A549 (cell line): ENCODE data around the gene TRIM24. TPM values are rescaled to one million over a fixed set of nuclear protein-coding genes. Genes with fewer than 3 reads are reported as not detected.

Experiments
- ATAC-seq, 2 experiments: fragments of 200-7000 bp in 1 of 2; fragments of >200 bp in 1 of 2; cut with Nextera tagmentation in 1 of 2; cut with Tn5 transposase in 1 of 2; 3 replicates each; pipeline versions ENCODE4 v1.8.0 to v1.9.1; 2018 to 2020; ENCODE audit warnings: mild to moderate bottlenecking in 1 of 2, moderate library complexity in 1 of 2
- CTCF ChIA-PET: fragments of 300-600 bp; sonication (Branson Sonifier 250); formaldehyde crosslinking; extraction: SDS; loops from one replicate; lab custom pipeline; 2021; ENCODE audit warnings: antibody characterized with exemption, inconsistent platforms; lab: Yijun Ruan, JAX
- POLR2A ChIA-PET: fragments of 350-600 bp; formaldehyde crosslinking; extraction: SDS; loops from one replicate; lab custom pipeline; 2021; ENCODE audit warnings: antibody characterized with exemption, inconsistent platforms; lab: Yijun Ruan, JAX
- DNase-seq, 2 experiments: peaks; one replicate each; pipeline versions ENCODE4 v3.0.0 to v3.0.0-alpha.2; 2011 to 2016; ENCODE audit warnings: low read depth in 1 of 2, low spot score in 1 of 2
- FAIRE-seq: peaks from 2 replicates; lab custom pipeline; 2011; peaks lifted over from hg19 to GRCh38; lab: Jason Lieb, UNC
- H3K27ac ChIP-seq, 2 experiments: fragments of >200 bp; sonication (Bioruptor Twin); formaldehyde crosslinking; 3 replicates each; pipeline ENCODE4 v1.5.1; 2016 to 2017
- H3K4me1 ChIP-seq: fragments of >200 bp; sonication (Bioruptor Twin); formaldehyde crosslinking; 3 replicates; pipeline ENCODE4 v1.6.1; 2016
- H3K4me2 ChIP-seq: fragments of >200 bp; sonication (Bioruptor Twin); formaldehyde crosslinking; 3 replicates; pipeline ENCODE4 v1.6.1; 2016
- H3K4me3 ChIP-seq: fragments of >200 bp; sonication (Bioruptor Twin); formaldehyde crosslinking; 3 replicates; pipeline ENCODE4 v1.5.1; 2016
- H3K9me3 ChIP-seq: fragments of >200 bp; sonication (Bioruptor Twin); formaldehyde crosslinking; 3 replicates; pipeline ENCODE4 v1.6.1; 2016
- CHD2 ChIP-seq: fragments of 150-350 bp; IDR thresholded peaks from 2 replicates; pipeline ENCODE4 v1.6.1; 2014; ENCODE audit warnings: low read length; ENCODE audit not compliant: partially characterized antibody
- EP300 ChIP-seq, 2 experiments: fragments of >200 bp; sonication (Bioruptor Twin); formaldehyde crosslinking; IDR thresholded peaks; 2 replicates in 1 of 2; 3 replicates in 1 of 2; pipeline ENCODE4 v1.6.1; 2016 to 2017
- FOSB ChIP-seq: fragments of 250-450 bp; sonication (Bioruptor Pico); IDR thresholded peaks from 2 replicates; pipeline ENCODE4 v1.5.0; 2020; ENCODE audit warnings: mild to moderate bottlenecking, moderate library complexity
- FOSL2 ChIP-seq, 2 experiments: fragments of 450-650 bp in 1 of 2; fragments of >200 bp in 1 of 2; sonication (Bioruptor Twin) in 1 of 2; formaldehyde crosslinking; IDR thresholded peaks; 2 replicates each; pipeline versions ENCODE4 v1.5.0 to v1.6.1; 2016 to 2020; ENCODE audit warnings: mild to moderate bottlenecking in 1 of 2, moderate library complexity in 1 of 2
- HOXA7 ChIP-seq: fragments of 250-450 bp; sonication (Bioruptor Pico); IDR thresholded peaks from 2 replicates; pipeline ENCODE4 v1.5.0; 2020; ENCODE audit warnings: mild to moderate bottlenecking, moderate library complexity
- HOXB13 ChIP-seq: fragments of 250-450 bp; sonication (Bioruptor Pico); IDR thresholded peaks from 2 replicates; pipeline ENCODE4 v1.5.0; 2020; ENCODE audit warnings: low read depth, mild to moderate bottlenecking, moderate library complexity
- JUNB ChIP-seq: fragments of >200 bp; sonication (Bioruptor Twin); formaldehyde crosslinking; IDR thresholded peaks from 2 replicates; pipeline ENCODE4 v1.6.1; 2016
- MAFK ChIP-seq: fragments of 450-650 bp; IDR thresholded peaks from 2 replicates; pipeline ENCODE4 v1.6.1; 2014; ENCODE audit not compliant: partially characterized antibody
- MAX ChIP-seq: IDR thresholded peaks from 2 replicates; pipeline ENCODE4 v1.6.1; 2012
- MYC ChIP-seq: IDR thresholded peaks from 2 replicates; pipeline ENCODE4 v1.6.1; 2012; ENCODE audit warnings: mild to moderate bottlenecking, inconsistent platforms, low read length, improper control_type of control experiment, borderline replicate concordance
- NPAS2 ChIP-seq: fragments of 250-450 bp; sonication (Bioruptor Pico); IDR thresholded peaks from 2 replicates; pipeline ENCODE4 v1.8.0; 2022; ENCODE audit warnings: mild to moderate bottlenecking, moderate library complexity, borderline replicate concordance
- NR3C1 ChIP-seq: fragments of >200 bp; sonication (Bioruptor Twin); formaldehyde crosslinking; IDR thresholded peaks from 3 replicates; pipeline ENCODE4 v1.6.1; 2017
- POLR2A ChIP-seq: IDR thresholded peaks from 2 replicates; pipeline ENCODE4 v1.6.1; 2012; ENCODE audit warnings: mild to moderate bottlenecking, low read length
- POLR2AphosphoS2 ChIP-seq: conservative IDR thresholded peaks from 2 replicates; pipeline ENCODE4 v1.6.1; 2012; ENCODE audit warnings: low read length, improper control_type of control experiment, inconsistent platforms
- RAD21 ChIP-seq, 2 experiments: fragments of >200 bp in 1 of 2; sonication (Bioruptor Twin) in 1 of 2; formaldehyde crosslinking in 1 of 2; IDR thresholded peaks in 1 of 2; conservative IDR thresholded peaks in 1 of 2; 2 replicates in 1 of 2; 3 replicates in 1 of 2; pipeline ENCODE4 v1.6.1; 2012 to 2018; ENCODE audit warnings: inconsistent platforms in 1 of 2
- RFX5 ChIP-seq: fragments of 450-650 bp; IDR thresholded peaks from 2 replicates; pipeline ENCODE4 v1.7.1; 2014; ENCODE audit warnings: antibody characterized with exemption, mild to moderate bottlenecking, moderate library complexity
- RNF2 ChIP-seq: fragments of 200-600 bp; sonication (generic); IDR thresholded peaks from 2 replicates; pipeline ENCODE4 v1.6.1; 2016; ENCODE audit warnings: low read depth, mild to moderate bottlenecking, antibody characterized with exemption, moderate library complexity, borderline replicate concordance
- TFCP2L1 ChIP-seq: fragments of 250-450 bp; sonication (Bioruptor Pico); IDR thresholded peaks from 2 replicates; pipeline ENCODE4 v1.5.0; 2021; ENCODE audit warnings: mild to moderate bottlenecking
- TP53 ChIP-seq: fragments of 250-450 bp; sonication (Bioruptor Pico); IDR thresholded peaks from 2 replicates; pipeline ENCODE4 v1.5.0; 2021; ENCODE audit warnings: mild to moderate bottlenecking, moderate library complexity
- USF2 ChIP-seq: fragments of 450-650 bp; IDR thresholded peaks from 2 replicates; pipeline ENCODE4 v1.6.1; 2014; ENCODE audit warnings: antibody characterized with exemption
- ZSCAN20 ChIP-seq: fragments of 250-450 bp; sonication (Bioruptor Pico); IDR thresholded peaks from 2 replicates; pipeline ENCODE4 v1.8.0; 2022; ENCODE audit warnings: mild to moderate bottlenecking, moderate library complexity
- WGBS: methylation state at CpG from one replicate; pipeline ENCODE4 v1.1.6; 2017; ENCODE audit errors: missing lambda C conversion rate; 5-methylcytosine and 5-hydroxymethylcytosine counted together
- polyA plus RNA-seq, 4 experiments: library from polyadenylated mRNA; depleted of rRNA in 3 of 4; stranded (reverse); fragments of >200 nt; fragmentation: RNase III in 1 of 4; extraction: RNeasy Plus Mini Kit Qiagen cat#74134 plus additional on column Dnase treatment in 1 of 4; gene quantifications; 2 replicates in 3 of 4; 3 replicates in 1 of 4; pipeline ENCODE4 v1.2.3, GENCODE V29; 2011 to 2017
- TF ChIP-seq, protein P1 (sequence below): fragments of 250-450 bp; sonication (Bioruptor Pico); IDR thresholded peaks from 2 replicates; pipeline ENCODE4 v1.5.0; 2020; ENCODE audit warnings: low read depth, mild to moderate bottlenecking, moderate library complexity
- TF ChIP-seq, protein P2 (sequence below): fragments of >200 bp; sonication (Bioruptor Twin); formaldehyde crosslinking; IDR thresholded peaks from 3 replicates; pipeline ENCODE4 v1.5.1; 2016
- TF ChIP-seq, protein P3 (sequence below): IDR thresholded peaks from 2 replicates; pipeline ENCODE4 v1.6.1; 2012; ENCODE audit warnings: low read depth, borderline replicate concordance
- TF ChIP-seq, protein P4 (sequence below): IDR thresholded peaks from 2 replicates; pipeline ENCODE4 v1.6.1; 2012

Gene TRIM24
- polyA plus RNA-seq, 2 of the 4 experiments (the other 2 are of a cell fraction) = 8.3 to 11.6 TPM

GRCh38 chr7:138442822-138443221 lies 17.2 kb upstream of the TRIM24 start:
- ChIA-PET POLR2A (no interaction called here), CTCF (interaction anchor here (0.8 kb wide), 1 partner anchor 45 kb away, joined by 3 read pairs; no protein-coding TSS in a partner anchor)
- Histone ChIP-seq H3K4me2 (no peak overlapping the region), H3K27ac (no peak overlapping the region), H3K9me3 (no peaks in the 10 kb centered on the region), H3K4me3 (no peak overlapping the region), H3K4me1 (no peaks in the 10 kb centered on the region)
- WGBS = 63% methylated on average over 3 of the region's 3 CpGs
- no peak for DNase-seq
- no peak for FAIRE-seq
- ATAC-seq = no peak
- TF ChIP-seq MYC (no peak), TP53 (no peak), NR3C1 (no peak), JUNB (no peak), POLR2A (no peak), CHD2 (no peak), FOSB (CRISPR knock-in tag) (no peak), NPAS2 (CRISPR knock-in tag) (no peak), MAFK (no peak), MAX (no peak)

DNA sequence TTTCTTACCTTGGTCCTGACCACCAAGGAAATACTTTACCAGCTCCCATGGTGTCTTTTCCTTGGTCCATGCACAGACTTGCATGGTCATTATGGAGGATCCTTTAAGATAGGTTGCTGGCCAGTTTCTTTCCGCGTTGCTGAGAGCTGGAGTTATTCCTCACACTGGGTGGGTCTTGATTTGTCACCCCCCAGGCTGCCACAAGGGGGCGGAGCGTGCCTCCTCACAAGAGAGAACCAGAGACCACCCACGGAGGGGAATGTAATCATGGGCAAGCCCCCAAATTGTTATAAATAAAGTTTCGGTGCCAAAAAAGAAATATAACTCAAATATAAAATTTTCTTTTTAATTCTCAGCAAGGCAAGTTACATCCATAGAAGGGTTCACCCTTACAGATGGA lies 10.5 kb upstream of the TRIM24 start:
- ChIA-PET CTCF (interaction anchor here (0.7 to 1.0 kb wide), 2 partner anchors 10 to 16 kb away, joined by 3 read pairs; no protein-coding TSS in a partner anchor), POLR2A (no interaction called here)
- TF ChIP-seq, protein P1, sequence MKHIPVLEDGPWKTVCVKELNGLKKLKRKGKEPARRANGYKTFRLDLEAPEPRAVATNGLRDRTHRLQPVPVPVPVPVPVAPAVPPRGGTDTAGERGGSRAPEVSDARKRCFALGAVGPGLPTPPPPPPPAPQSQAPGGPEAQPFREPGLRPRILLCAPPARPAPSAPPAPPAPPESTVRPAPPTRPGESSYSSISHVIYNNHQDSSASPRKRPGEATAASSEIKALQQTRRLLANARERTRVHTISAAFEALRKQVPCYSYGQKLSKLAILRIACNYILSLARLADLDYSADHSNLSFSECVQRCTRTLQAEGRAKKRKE (CRISPR knock-in tag) = no peak
- TF ChIP-seq RAD21 (conservative IDR thresholded peaks at IDR 0.05 in 1 of 2, IDR thresholded peaks at IDR 0.05 in 1 of 2) = peak in 1 of 2 experiments; percentile 38; a peak in 2 of 5 replicates
- TF ChIP-seq, protein P2, sequence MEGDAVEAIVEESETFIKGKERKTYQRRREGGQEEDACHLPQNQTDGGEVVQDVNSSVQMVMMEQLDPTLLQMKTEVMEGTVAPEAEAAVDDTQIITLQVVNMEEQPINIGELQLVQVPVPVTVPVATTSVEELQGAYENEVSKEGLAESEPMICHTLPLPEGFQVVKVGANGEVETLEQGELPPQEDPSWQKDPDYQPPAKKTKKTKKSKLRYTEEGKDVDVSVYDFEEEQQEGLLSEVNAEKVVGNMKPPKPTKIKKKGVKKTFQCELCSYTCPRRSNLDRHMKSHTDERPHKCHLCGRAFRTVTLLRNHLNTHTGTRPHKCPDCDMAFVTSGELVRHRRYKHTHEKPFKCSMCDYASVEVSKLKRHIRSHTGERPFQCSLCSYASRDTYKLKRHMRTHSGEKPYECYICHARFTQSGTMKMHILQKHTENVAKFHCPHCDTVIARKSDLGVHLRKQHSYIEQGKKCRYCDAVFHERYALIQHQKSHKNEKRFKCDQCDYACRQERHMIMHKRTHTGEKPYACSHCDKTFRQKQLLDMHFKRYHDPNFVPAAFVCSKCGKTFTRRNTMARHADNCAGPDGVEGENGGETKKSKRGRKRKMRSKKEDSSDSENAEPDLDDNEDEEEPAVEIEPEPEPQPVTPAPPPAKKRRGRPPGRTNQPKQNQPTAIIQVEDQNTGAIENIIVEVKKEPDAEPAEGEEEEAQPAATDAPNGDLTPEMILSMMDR = 0 out of 3 replicates have a peak, but pooled peaks have one; percentile 19
- ATAC-seq (peak in 1 of 2 experiments; percentile 67; a peak in 3 of 6 replicates), DNase-seq (peak in 1 of 2 experiments; percentile 18), FAIRE-seq (no peak)
- Histone ChIP-seq H3K4me1 (no peaks in the 10 kb centered on the region), H3K27ac (no peak overlapping the region), H3K9me3 (no peaks in the 10 kb centered on the region), H3K4me3 (no peak overlapping the region), H3K4me2 (no peak overlapping the region)
- WGBS = 52% methylated on average over 6 of the region's 6 CpGs

DNA sequence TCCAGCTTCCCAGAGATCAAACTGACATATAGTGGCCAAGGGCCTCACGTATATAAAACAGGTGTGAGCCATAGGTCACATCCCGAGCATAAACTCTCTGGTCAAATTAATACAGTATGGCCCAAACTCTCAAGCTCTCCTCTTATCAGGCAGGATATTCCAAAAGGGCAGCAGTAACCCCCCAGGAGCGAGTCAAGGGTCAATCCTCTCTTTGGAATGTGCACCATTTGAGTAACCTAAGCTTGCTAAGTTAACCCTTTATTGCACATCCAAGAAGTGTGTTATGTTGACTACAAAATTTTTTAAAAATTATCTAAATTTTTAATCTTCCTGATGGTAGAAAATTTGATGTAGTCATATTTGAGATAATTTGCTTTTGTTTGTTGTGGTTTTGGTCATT lies 4.5 kb upstream of the TRIM24 start:
- CTCF ChIA-PET = no interaction called here
- no peak for FAIRE-seq
- POLR2A ChIA-PET = no interaction called here
- no peak for TF ChIP-seq HOXB13 (CRISPR knock-in tag)
- TF ChIP-seq EP300 (IDR thresholded peaks at IDR 0.05) = no peak
- TF ChIP-seq USF2 = no peak
- no peak for TF ChIP-seq POLR2AphosphoS2
- TF ChIP-seq RFX5 = no peak
- no peak for TF ChIP-seq HOXA7 (CRISPR knock-in tag)
- no peak for TF ChIP-seq ZSCAN20 (CRISPR knock-in tag)
- TF ChIP-seq TFCP2L1 (CRISPR knock-in tag) = no peak
- TF ChIP-seq TP53 = no peak
- TF ChIP-seq, protein P3, sequence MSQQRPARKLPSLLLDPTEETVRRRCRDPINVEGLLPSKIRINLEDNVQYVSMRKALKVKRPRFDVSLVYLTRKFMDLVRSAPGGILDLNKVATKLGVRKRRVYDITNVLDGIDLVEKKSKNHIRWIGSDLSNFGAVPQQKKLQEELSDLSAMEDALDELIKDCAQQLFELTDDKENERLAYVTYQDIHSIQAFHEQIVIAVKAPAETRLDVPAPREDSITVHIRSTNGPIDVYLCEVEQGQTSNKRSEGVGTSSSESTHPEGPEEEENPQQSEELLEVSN = no peak
- TF ChIP-seq FOSL2 (IDR thresholded peaks at IDR 0.05) = no peak
- no peak for TF ChIP-seq FOSL2 (CRISPR knock-in tag; IDR thresholded peaks at IDR 0.05)
- no peak for TF ChIP-seq MAFK
- TF ChIP-seq, protein P4, sequence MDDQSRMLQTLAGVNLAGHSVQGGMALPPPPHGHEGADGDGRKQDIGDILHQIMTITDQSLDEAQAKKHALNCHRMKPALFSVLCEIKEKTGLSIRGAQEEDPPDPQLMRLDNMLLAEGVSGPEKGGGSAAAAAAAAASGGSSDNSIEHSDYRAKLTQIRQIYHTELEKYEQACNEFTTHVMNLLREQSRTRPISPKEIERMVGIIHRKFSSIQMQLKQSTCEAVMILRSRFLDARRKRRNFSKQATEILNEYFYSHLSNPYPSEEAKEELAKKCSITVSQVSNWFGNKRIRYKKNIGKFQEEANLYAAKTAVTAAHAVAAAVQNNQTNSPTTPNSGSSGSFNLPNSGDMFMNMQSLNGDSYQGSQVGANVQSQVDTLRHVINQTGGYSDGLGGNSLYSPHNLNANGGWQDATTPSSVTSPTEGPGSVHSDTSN = no peak
- no peak for TF ChIP-seq RNF2
- no peaks in the 10 kb centered on the region for H3K9me3 ChIP-seq
- no peak overlapping the region for H3K27ac ChIP-seq
- H3K4me3 ChIP-seq = no peak overlapping the region
- WGBS = 57% methylated on average over 3 of the region's 3 CpGs
- no peak overlapping the region for H3K4me2 ChIP-seq
- ATAC-seq = no peak
- no peak for DNase-seq
- H3K4me1 ChIP-seq = 0 out of 3 replicates have a peak, but pooled peaks cover 4% of the 10 kb centered on the region
